Measurements from ENCODE around the gene LAMB1. TPM values are rescaled to one million over a fixed set of nuclear protein-coding genes. Genes with fewer than 3 reads are reported as not detected.

LAMB1 gene
- total and polyA plus RNA-seq, 2 of the 13 experiments (the other 11 are each of a cell fraction or from before 2014, with no cell fraction given): 109 to 124 TPM

DNA sequence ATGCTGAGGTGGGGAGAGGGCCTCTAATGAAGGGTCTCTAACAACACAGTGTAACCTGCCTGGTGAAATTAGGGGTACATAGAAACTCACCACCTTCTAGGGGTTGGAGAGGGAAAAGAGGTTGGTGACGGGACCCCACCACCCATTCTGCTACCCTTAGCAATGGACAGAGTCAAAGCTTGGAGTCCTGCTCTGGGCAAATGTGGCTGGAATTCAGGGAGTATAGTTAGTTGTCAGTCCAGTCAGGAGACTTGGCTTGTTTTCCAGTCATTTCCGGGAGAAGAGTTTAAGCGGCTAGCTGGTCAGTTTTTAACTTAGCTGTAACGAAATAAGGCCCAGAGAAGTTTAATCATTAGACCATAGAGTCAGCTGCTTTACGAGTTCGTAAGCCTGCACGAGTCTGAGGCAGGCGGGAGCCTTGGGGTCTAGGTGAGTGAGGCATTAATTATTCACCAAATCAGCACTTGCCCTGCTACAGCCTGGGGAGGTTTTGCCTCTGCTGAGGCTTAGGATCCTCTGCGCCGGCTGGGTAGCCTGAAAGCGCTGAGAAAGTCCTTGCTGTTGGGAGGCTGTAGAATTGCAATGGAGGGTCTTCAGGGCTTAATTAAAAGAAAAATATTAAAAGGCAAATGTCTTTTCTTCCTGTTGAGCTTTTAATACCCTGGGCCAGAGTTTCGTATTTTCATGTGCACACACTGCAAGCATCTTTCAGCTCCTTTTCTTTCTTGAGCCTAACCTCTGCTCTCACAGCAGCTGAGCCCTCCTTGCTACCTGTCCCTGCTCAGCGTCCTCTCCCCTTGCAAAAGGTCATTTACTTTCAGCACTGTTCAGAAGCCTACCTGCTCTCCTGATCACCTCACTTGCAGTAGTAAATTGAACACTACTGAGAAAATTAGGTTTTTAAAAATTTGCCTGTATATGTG, 1.5 kb upstream of the LAMB1 start (continued):
- TF ChIP-seq NFKBIZ (CRISPR knock-in tag; IDR thresholded peaks at IDR 0.05) (peak; percentile 78; the same call in 1 of the 2 replicates), PPARG (CRISPR knock-in tag; conservative IDR thresholded peaks at IDR 0.05) (0 out of 2 replicates have a peak, but pooled peaks have one; percentile 45), KDM3A (CRISPR knock-in tag; IDR thresholded peaks at IDR 0.05; ENCODE audit: low read depth) (no peak), GABPB1 (CRISPR knock-in tag; IDR thresholded peaks at IDR 0.05) (no peak), KAT2B (IDR thresholded peaks at IDR 0.05; ENCODE audit: borderline replicate concordance, low read depth, low read length) (no peak), ZNF24 (IDR thresholded peaks at IDR 0.05) (no peak), ZNF367 (CRISPR knock-in tag; IDR thresholded peaks at IDR 0.05; ENCODE audit: borderline replicate concordance) (no peak), ZNF281 (CRISPR knock-in tag; IDR thresholded peaks at IDR 0.05; ENCODE audit: borderline replicate concordance) (no peak), HNRNPL (IDR thresholded peaks at IDR 0.05; ENCODE audit: low read depth, low read length) (no peak), ZBTB20 (CRISPR knock-in tag; IDR thresholded peaks at IDR 0.05; ENCODE audit: borderline replicate concordance, low read depth) (no peak)
- TF ChIP-seq, protein P1, sequence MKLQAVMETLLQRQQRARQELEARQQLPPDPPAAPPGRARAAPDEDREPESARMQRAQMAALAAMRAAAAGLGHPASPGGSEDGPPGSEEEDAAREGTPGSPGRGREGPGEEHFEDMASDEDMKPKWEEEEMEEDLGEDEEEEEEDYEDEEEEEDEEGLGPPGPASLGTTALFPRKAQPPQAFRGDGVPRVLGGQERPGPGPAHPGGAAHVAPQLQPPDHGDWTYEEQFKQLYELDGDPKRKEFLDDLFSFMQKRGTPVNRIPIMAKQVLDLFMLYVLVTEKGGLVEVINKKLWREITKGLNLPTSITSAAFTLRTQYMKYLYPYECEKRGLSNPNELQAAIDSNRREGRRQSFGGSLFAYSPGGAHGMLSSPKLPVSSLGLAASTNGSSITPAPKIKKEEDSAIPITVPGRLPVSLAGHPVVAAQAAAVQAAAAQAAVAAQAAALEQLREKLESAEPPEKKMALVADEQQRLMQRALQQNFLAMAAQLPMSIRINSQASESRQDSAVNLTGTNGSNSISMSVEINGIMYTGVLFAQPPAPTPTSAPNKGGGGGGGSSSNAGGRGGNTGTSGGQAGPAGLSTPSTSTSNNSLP (IDR thresholded peaks at IDR 0.05; ENCODE audit: low read depth, low read length): no peak
- TF ChIP-seq, protein P2, sequence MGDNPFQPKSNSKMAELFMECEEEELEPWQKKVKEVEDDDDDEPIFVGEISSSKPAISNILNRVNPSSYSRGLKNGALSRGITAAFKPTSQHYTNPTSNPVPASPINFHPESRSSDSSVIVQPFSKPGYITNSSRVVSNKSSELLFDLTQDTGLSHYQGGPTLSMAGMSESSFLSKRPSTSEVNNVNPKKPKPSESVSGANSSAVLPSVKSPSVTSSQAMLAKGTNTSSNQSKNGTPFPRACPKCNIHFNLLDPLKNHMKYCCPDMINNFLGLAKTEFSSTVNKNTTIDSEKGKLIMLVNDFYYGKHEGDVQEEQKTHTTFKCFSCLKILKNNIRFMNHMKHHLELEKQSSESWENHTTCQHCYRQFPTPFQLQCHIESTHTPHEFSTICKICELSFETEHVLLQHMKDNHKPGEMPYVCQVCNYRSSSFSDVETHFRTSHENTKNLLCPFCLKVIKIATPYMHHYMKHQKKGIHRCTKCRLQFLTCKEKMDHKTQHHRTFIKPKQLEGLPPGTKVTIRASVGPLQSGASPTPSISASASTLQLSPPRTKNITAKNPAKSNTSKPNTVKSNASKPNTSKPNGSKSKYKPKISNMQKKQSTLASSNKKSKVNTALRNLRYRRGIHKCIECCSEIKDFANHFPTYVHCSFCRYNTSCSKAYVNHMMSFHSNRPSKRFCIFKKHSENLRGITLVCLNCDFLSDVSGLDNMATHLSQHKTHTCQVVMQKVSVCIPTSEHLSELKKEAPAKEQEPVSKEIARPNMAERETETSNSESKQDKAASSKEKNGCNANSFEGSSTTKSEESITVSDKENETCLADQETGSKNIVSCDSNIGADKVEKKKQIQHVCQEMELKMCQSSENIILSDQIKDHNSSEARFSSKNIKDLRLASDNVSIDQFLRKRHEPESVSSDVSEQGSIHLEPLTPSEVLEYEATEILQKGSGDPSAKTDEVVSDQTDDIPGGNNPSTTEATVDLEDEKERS (CRISPR knock-in tag; IDR thresholded peaks at IDR 0.05): 0 out of 2 replicates have a peak, but pooled peaks have one; percentile 46
- TF ChIP-seq, protein P3, sequence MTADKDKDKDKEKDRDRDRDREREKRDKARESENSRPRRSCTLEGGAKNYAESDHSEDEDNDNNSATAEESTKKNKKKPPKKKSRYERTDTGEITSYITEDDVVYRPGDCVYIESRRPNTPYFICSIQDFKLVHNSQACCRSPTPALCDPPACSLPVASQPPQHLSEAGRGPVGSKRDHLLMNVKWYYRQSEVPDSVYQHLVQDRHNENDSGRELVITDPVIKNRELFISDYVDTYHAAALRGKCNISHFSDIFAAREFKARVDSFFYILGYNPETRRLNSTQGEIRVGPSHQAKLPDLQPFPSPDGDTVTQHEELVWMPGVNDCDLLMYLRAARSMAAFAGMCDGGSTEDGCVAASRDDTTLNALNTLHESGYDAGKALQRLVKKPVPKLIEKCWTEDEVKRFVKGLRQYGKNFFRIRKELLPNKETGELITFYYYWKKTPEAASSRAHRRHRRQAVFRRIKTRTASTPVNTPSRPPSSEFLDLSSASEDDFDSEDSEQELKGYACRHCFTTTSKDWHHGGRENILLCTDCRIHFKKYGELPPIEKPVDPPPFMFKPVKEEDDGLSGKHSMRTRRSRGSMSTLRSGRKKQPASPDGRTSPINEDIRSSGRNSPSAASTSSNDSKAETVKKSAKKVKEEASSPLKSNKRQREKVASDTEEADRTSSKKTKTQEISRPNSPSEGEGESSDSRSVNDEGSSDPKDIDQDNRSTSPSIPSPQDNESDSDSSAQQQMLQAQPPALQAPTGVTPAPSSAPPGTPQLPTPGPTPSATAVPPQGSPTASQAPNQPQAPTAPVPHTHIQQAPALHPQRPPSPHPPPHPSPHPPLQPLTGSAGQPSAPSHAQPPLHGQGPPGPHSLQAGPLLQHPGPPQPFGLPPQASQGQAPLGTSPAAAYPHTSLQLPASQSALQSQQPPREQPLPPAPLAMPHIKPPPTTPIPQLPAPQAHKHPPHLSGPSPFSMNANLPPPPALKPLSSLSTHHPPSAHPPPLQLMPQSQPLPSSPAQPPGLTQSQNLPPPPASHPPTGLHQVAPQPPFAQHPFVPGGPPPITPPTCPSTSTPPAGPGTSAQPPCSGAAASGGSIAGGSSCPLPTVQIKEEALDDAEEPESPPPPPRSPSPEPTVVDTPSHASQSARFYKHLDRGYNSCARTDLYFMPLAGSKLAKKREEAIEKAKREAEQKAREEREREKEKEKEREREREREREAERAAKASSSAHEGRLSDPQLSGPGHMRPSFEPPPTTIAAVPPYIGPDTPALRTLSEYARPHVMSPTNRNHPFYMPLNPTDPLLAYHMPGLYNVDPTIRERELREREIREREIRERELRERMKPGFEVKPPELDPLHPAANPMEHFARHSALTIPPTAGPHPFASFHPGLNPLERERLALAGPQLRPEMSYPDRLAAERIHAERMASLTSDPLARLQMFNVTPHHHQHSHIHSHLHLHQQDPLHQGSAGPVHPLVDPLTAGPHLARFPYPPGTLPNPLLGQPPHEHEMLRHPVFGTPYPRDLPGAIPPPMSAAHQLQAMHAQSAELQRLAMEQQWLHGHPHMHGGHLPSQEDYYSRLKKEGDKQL (CRISPR knock-in tag; IDR thresholded peaks at IDR 0.05; ENCODE audit: low read depth): no peak
- TF ChIP-seq, protein P4, sequence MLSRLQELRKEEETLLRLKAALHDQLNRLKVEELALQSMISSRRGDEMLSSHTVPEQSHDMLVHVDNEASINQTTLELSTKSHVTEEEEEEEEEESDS (CRISPR knock-in tag; IDR thresholded peaks at IDR 0.05; ENCODE audit: borderline replicate concordance): no peak

Measured in HepG2 (cell line).